Nephron (organoid): ENCODE results near the gene PGC.

Experiments used
- H3K27ac Mint-ChIP-seq, 3 experiments: 2 replicates each; pipeline ENCODE4 v1.8.0; 2020; ENCODE audit warnings: mixed read lengths in 3 of 3, mild to moderate bottlenecking in 2 of 3, moderate library complexity in 1 of 3
- H3K27me3 Mint-ChIP-seq: 2 replicates; pipeline ENCODE4 v1.8.0; 2021; ENCODE audit warnings: low read depth, mild to moderate bottlenecking, moderate library complexity, mixed read lengths
- H3K36me3 Mint-ChIP-seq: 2 replicates; pipeline ENCODE4 v1.8.0; 2020; ENCODE audit warnings: low read depth, mixed read lengths
- H3K4me1 Mint-ChIP-seq: 2 replicates; pipeline ENCODE4 v1.8.0; 2020; ENCODE audit warnings: mixed read lengths
- H3K4me3 Mint-ChIP-seq, 3 experiments: 2 replicates each; pipeline ENCODE4 v1.8.0; 2020; ENCODE audit warnings: mild to moderate bottlenecking in 3 of 3, mixed read lengths in 3 of 3, moderate library complexity in 2 of 3
- H3K9me3 Mint-ChIP-seq: 2 replicates; pipeline ENCODE4 v1.8.0; 2020; ENCODE audit warnings: mixed read lengths
- TF ChIP-seq, protein P1 (sequence below), 3 experiments: fragments of 200-600 bp; sonication (generic); IDR thresholded peaks; one replicate each; pipeline ENCODE4 v1.5.0; 2021; ENCODE audit warnings: antibody characterized with exemption in 3 of 3; ENCODE audit not compliant: unreplicated experiment in 3 of 3

The PGC gene

DNA sequence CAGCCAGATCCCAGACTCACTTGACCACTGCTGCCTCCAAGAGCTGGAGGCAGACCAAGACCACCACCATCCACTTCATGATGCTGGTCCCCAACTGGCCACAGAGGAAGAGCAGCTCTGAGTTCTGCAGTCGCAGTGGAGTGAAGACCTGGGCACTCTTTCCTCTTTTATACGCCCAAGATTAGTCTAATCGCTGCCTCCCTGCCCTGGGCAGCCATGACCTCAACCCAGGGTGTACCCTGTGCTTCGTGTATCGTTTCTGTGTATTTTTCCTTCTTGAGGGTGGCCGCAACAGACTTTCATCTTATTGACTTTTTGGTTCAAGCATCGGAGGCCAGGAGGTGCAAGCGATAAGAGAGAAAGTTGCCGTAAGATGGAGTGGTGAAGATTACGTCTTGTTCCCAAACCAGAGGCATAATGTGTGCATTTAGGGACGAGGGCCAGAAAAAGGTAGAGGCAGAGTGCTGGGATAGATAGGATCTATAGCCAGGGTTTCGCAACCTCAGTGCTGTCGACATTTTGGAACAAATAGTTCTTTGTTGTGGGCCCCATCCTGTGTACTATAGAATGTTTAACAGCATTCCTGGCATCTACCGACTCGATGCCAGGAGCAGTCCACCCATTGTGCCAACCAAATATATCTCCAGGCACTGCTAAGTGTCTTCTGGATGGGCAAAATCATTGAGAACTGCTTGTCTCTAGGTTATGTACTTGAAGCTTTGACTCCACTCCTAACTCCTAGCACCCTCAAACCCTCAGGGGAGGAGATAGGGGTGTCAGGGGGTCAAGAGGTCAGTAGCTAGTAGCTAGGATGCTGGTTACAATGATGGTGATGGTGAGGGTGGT lies at the start of gene PGC:
TSS of gene PGC (minus strand) at position 142 of the 846 bp plus-strand sequence. CDS start at position 79, 63 bp downstream.
- Mint-ChIP-seq H3K4me1 (no peaks in the 10 kb centered on the region), H3K27ac (no peak within 1 kb of the TSS), H3K9me3 (no peaks in the 10 kb centered on the region), H3K4me3 (no peak within 1 kb of the TSS), H3K36me3 (no peaks in the 10 kb centered on the region), H3K27me3 (peaks cover 3% of the 10 kb centered on the region)
- TF ChIP-seq, protein P1, sequence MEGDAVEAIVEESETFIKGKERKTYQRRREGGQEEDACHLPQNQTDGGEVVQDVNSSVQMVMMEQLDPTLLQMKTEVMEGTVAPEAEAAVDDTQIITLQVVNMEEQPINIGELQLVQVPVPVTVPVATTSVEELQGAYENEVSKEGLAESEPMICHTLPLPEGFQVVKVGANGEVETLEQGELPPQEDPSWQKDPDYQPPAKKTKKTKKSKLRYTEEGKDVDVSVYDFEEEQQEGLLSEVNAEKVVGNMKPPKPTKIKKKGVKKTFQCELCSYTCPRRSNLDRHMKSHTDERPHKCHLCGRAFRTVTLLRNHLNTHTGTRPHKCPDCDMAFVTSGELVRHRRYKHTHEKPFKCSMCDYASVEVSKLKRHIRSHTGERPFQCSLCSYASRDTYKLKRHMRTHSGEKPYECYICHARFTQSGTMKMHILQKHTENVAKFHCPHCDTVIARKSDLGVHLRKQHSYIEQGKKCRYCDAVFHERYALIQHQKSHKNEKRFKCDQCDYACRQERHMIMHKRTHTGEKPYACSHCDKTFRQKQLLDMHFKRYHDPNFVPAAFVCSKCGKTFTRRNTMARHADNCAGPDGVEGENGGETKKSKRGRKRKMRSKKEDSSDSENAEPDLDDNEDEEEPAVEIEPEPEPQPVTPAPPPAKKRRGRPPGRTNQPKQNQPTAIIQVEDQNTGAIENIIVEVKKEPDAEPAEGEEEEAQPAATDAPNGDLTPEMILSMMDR (IDR thresholded peaks at IDR 0.05; ENCODE audit: unreplicated experiment in 3 of 3) = no peak

DNA sequence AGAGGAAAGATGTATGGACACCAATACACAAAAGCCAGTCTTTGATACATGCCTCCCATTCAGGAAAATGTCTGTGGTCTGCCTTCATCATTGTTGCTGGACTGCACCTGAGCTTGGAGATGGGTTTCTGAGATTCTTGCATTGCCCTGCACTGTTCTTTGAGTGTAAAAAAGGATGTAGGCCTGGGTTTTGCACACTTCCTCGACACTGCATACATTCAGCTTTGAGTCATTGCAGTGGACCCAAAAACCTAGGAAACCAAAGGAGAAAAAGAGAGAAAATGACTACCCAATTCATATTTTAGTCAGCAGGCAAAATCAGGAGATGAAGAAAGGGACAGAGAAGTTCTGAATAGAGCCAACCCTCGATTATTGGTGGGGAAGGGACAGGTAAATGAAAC lies 49.3 kb upstream of the PGC start:
- no peaks in the 10 kb centered on the region for H3K9me3 Mint-ChIP-seq
- H3K27ac Mint-ChIP-seq = no peak overlapping the region
- H3K4me1 Mint-ChIP-seq = no peaks in the 10 kb centered on the region
- TF ChIP-seq, protein P1 (IDR thresholded peaks at IDR 0.05; ENCODE audit: unreplicated experiment in 3 of 3) = no peak
- peaks cover 24% of the 10 kb centered on the region for H3K36me3 Mint-ChIP-seq
- H3K27me3 Mint-ChIP-seq = no peaks in the 10 kb centered on the region
- no peak overlapping the region for H3K4me3 Mint-ChIP-seq

DNA sequence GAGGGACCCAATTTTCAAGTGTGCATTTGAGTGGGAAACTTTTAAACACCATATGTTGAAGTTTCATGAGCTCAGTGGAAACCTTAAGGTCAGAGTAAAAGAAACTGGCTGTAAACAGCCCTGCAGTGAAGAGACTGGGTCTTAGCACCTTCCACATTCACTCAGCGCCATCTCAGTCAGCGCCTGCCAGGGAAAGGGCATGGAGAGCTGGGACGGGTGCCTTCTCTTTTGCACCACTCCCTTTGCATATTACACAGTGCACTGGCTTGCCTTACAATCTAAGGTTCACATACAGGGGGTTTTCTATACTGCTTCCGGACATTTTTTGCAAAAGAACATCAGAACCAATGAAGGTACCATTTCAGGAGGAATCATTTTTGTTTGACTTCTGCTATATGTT lies 44.8 kb upstream of the PGC start:
- Mint-ChIP-seq H3K36me3 (peaks cover 32% of the 10 kb centered on the region), H3K4me1 (peaks cover 9% of the 10 kb centered on the region), H3K9me3 (no peaks in the 10 kb centered on the region), H3K27me3 (no peaks in the 10 kb centered on the region), H3K27ac (no peak overlapping the region), H3K4me3 (no peak overlapping the region)
- TF ChIP-seq, protein P1 (IDR thresholded peaks at IDR 0.05; ENCODE audit: unreplicated experiment in 3 of 3) = no peak

DNA sequence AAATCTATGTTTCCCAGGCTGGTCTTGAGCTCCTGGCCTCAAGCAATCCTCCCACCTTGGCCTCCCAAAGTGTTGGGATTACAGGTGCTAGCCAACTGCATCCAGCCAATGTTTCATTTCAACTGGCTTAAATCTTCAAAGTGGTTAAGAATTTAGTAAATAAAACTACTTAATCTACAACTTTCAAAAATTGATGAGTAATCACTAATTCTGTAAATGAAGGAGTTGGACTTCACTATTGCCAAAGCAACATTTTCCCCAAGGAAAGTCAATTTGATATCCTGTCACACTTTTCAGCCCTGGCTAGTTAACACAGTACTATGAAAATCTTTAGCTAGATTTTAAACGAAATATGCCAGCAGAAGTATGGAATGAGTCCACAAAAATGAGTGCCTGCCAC lies 44.1 kb upstream of the PGC start:
- Mint-ChIP-seq H3K36me3 (peaks cover 27% of the 10 kb centered on the region), H3K27ac (no peak overlapping the region), H3K27me3 (no peaks in the 10 kb centered on the region), H3K4me3 (no peak overlapping the region), H3K4me1 (peaks cover 9% of the 10 kb centered on the region), H3K9me3 (no peaks in the 10 kb centered on the region)
- TF ChIP-seq, protein P1 (IDR thresholded peaks at IDR 0.05; ENCODE audit: unreplicated experiment in 3 of 3) = no peak

DNA sequence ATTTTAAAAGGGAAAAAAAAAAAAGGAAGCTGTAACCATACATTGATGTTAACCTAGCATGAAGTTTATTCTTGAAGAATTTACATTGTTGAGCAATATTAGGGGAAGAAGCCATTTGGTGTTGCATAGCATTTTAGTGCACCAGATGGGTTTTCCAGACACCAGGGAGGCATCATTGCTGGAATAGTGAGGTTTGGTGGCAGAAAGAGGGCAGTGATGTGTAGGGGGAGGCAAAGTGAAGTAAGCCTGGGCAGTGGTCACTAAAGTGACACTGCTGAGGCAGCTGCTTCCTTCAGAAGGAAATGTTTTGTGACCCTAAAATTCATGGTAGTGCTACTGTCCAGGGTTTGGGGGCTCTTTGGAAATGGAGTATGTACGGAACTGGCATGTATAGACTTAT lies 42.8 kb upstream of the PGC start:
- TF ChIP-seq, protein P1 (IDR thresholded peaks at IDR 0.05; ENCODE audit: unreplicated experiment in 3 of 3) = no peak
- peaks cover 27% of the 10 kb centered on the region for H3K36me3 Mint-ChIP-seq
- H3K4me1 Mint-ChIP-seq = peaks cover 15% of the 10 kb centered on the region
- H3K9me3 Mint-ChIP-seq = no peaks in the 10 kb centered on the region
- no peaks in the 10 kb centered on the region for H3K27me3 Mint-ChIP-seq
- H3K27ac Mint-ChIP-seq = no peak overlapping the region
- H3K4me3 Mint-ChIP-seq = peak overlapping the region; percentile 50 to 92 (median 62)

- H3K27me3 Mint-ChIP-seq = no peaks in the 10 kb centered on the region
- TF ChIP-seq, protein P1 (IDR thresholded peaks at IDR 0.05; ENCODE audit: unreplicated experiment in 3 of 3) = no peak
Measured at GRCh38 chr6:41789390-41789724, 42.2 kb upstream of the PGC start.

More at GRCh38 chr6:41789390-41789724, 42.2 kb upstream of the PGC start:
- Mint-ChIP-seq H3K9me3 (no peaks in the 10 kb centered on the region), H3K4me3 (peak overlapping the region; percentile 92 to 99 (median 93)), H3K36me3 (peaks cover 27% of the 10 kb centered on the region), H3K27ac (peak overlapping the region; percentile 25 to 76 (median 68)), H3K4me1 (peaks cover 18% of the 10 kb centered on the region)
